B cell (primary cell): ENCODE results near the gene MRAP2. TPM values are rescaled to one million over a fixed set of nuclear protein-coding genes. Genes with fewer than 3 reads are reported as not detected.
"Not testable (repeated sequence)": the region's sequence is repeated elsewhere in the genome, so short reads cannot be mapped to it uniquely, and the experiment has no call there.

ENCODE experiments used
- ATAC-seq: fragments of 200-7000 bp; cut with Tn5 transposase; one replicate; pipeline ENCODE4 v1.10.0; 2021; ENCODE audit warnings: low read depth, mild to moderate bottlenecking, moderate number of reproducible peaks, moderate library complexity
- CTCF ChIA-PET: fragments of 350-600 bp; sonication (Branson Sonifier 250); formaldehyde crosslinking; loops from one replicate; lab custom pipeline; 2021; ENCODE audit warnings: antibody characterized with exemption, inconsistent platforms; lab: Charles Lee
- POLR2A ChIA-PET: fragments of 350-600 bp; sonication (Branson Sonifier 250); formaldehyde crosslinking; loops from one replicate; lab custom pipeline; 2021; ENCODE audit warnings: antibody characterized with exemption; lab: Charles Lee
- DNase-seq: peaks from one replicate; pipeline ENCODE4 v3.0.0; 2013
- H2AFZ ChIP-seq: 2 replicates; pipeline ENCODE4 v1.6.1; 2012; ENCODE audit warnings: mild to moderate bottlenecking, low read depth, low read length; ENCODE audit not compliant: insufficient read depth, poor library complexity, severe bottlenecking
- H3K27ac ChIP-seq, 2 donors: 1 replicate in 1 of 2; 2 replicates in 1 of 2; pipeline ENCODE4 v1.5.1; 2012 to 2013; ENCODE audit warnings: low read length in 2 of 2, mild to moderate bottlenecking in 2 of 2, moderate library complexity in 1 of 2
- H3K27me3 ChIP-seq, 4 experiments: fragments of 200-600 bp in 1 of 4; sonication (generic) in 1 of 4; replicated peaks in 1 of 4; 1 replicate in 2 of 4; 2 replicates in 2 of 4; pipeline versions ENCODE4 v1.6.1 to v1.7.0; 2013 to 2016; ENCODE audit warnings: low read length in 3 of 4, mild to moderate bottlenecking in 2 of 4, mixed read lengths in 1 of 4, moderate library complexity in 1 of 4; ENCODE audit not compliant: insufficient read depth in 4 of 4, control insufficient read depth in 3 of 4; ENCODE audit errors: control extremely low read depth in 1 of 4
- H3K36me3 ChIP-seq, 2 experiments: replicated peaks in 1 of 2; 1 replicate in 1 of 2; 2 replicates in 1 of 2; pipeline versions ENCODE4 v1.6.1 to v1.7.1; 2013; ENCODE audit warnings: low read length in 1 of 2; ENCODE audit not compliant: insufficient read depth in 2 of 2, control insufficient read depth in 1 of 2; ENCODE audit errors: control extremely low read depth in 1 of 2, extremely low read depth in 1 of 2
- H3K4me1 ChIP-seq, 2 donors: fragments of 200-600 bp in 1 of 2; sonication (generic) in 1 of 2; 1 replicate in 1 of 2; 2 replicates in 1 of 2; pipeline versions ENCODE4 v1.5.1 to v1.6.1; 2013 to 2017; ENCODE audit warnings: low read length in 2 of 2; ENCODE audit not compliant: control insufficient read depth in 2 of 2, insufficient read depth in 2 of 2
- H3K4me2 ChIP-seq: replicated peaks from 2 replicates; pipeline ENCODE3; 2012; ENCODE audit warnings: mild to moderate bottlenecking, low read depth, low read length; ENCODE audit not compliant: poor library complexity, severe bottlenecking
- H3K4me3 ChIP-seq, 5 experiments: fragments of 200-600 bp in 1 of 5; sonication (generic) in 1 of 5; 1 replicate in 3 of 5; 2 replicates in 2 of 5; pipeline versions ENCODE4 v1.5.1 to v1.7.0; 2011 to 2016; ENCODE audit warnings: low read length in 4 of 5, mild to moderate bottlenecking in 4 of 5, low read depth in 2 of 5, control low read depth in 1 of 5, moderate library complexity in 1 of 5; ENCODE audit not compliant: insufficient read depth in 1 of 5; ENCODE audit errors: control extremely low read depth in 1 of 5, extremely low read depth in 1 of 5
- H3K79me2 ChIP-seq: fragments of 200-600 bp; sonication (generic); one replicate; pipeline ENCODE4 v1.6.0; 2016; ENCODE audit warnings: low read length; ENCODE audit not compliant: control insufficient read depth, insufficient read depth
- H3K9ac ChIP-seq: fragments of 200-600 bp; sonication (generic); 2 replicates; pipeline ENCODE4 v1.6.1; 2017; ENCODE audit warnings: mild to moderate bottlenecking, low read length, moderate library complexity
- H3K9me3 ChIP-seq, 3 donors: one replicate each; pipeline versions ENCODE4 v1.6.1 to v1.7.1; 2013; ENCODE audit warnings: low read length in 2 of 3; ENCODE audit not compliant: control insufficient read depth in 2 of 3, insufficient read depth in 1 of 3; ENCODE audit errors: control extremely low read depth in 1 of 3
- H4K20me1 ChIP-seq: 2 replicates; pipeline ENCODE4 v1.6.0; 2012; ENCODE audit warnings: mild to moderate bottlenecking, low read length; ENCODE audit not compliant: insufficient read depth, control insufficient read depth, poor library complexity, severe bottlenecking
- H3K27ac Mint-ChIP-seq: one replicate; pipeline ENCODE4 v1.8.0; 2021; ENCODE audit warnings: mixed read lengths
- H3K27me3 Mint-ChIP-seq: one replicate; pipeline ENCODE4 v1.8.0; 2021; ENCODE audit warnings: mixed read lengths
- H3K4me1 Mint-ChIP-seq: one replicate; pipeline ENCODE4 v1.8.0; 2021; ENCODE audit warnings: mixed read lengths
- H3K4me3 Mint-ChIP-seq: one replicate; pipeline ENCODE4 v1.8.0; 2021; ENCODE audit warnings: mixed read lengths
- H3K9me3 Mint-ChIP-seq: one replicate; pipeline ENCODE4 v1.8.0; 2022; ENCODE audit warnings: mixed read lengths; ENCODE audit not compliant: insufficient read depth
- EZH2 ChIP-seq: IDR thresholded peaks from 2 replicates; pipeline ENCODE4 v1.6.1; 2012; ENCODE audit warnings: borderline replicate concordance, low read depth, mild to moderate bottlenecking, moderate library complexity, low read length; ENCODE audit not compliant: insufficient read depth, poor library complexity, severe bottlenecking
- WGBS: methylation state at CpG from one replicate; pipeline ENCODE4 v1.1.5; 2013; ENCODE audit warnings: missing lambda C conversion rate; ENCODE audit not compliant: insufficient coverage; 5-methylcytosine and 5-hydroxymethylcytosine counted together
- intact Hi-C: fragments of 100-400 bp; cut with micrococcal nuclease; formaldehyde crosslinking; loops from one replicate; pipeline ENCODE4 v1.10.0; 2022
- polyA plus RNA-seq: library from polyadenylated mRNA; depleted of rRNA; stranded (reverse); fragments of >200 nt; gene quantifications from 2 replicates; pipeline ENCODE4 v1.2.3, GENCODE V29; 2012
- total RNA-seq, 2 donors: library from RNA; stranded (reverse); fragments of 120-200 nt in 1 of 2; gene quantifications; 1 replicate in 1 of 2; 2 replicates in 1 of 2; pipeline versions ENCODE4 v1.2.3 to v1.2.4, GENCODE V29; 2013 to 2022

The MRAP2 gene
- total and polyA plus RNA-seq, 2 donors (not counting 1 experiment from before 2014, with no cell fraction given) = not detected

DNA sequence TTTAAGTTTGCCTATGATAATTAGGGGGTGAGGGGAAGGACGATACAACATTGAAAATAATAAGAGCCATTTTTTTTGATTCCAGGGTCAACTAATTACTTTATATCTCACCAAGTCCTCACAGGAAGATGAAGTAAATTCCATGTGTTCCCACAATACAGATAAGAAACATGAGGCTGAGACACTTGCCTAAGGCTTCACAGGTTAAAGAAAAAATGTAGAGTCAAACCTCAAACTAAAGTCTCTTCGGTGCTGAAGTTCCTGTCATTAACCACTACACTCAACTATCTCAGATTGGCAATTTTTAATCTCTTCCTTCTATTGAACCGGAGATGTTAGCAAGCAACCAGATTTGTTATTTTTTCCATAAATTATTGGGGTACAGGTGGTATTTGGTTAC is 33.0 kb downstream of the MRAP2 start:
- Histone ChIP-seq H3K4me3 (no peak overlapping the region), H3K27me3 (no peaks in the 10 kb centered on the region), H3K9me3 (peaks cover 0 to 3% (median 0%) of the 10 kb centered on the region in 3 donors), H3K4me1 (no peaks in the 10 kb centered on the region), H3K79me2 (no peaks in the 10 kb centered on the region), H3K4me2 (no peak overlapping the region), H3K36me3 (no peaks in the 10 kb centered on the region), H3K9ac (no peak overlapping the region), H3K27ac (no peak overlapping the region), H4K20me1 (no peaks in the 10 kb centered on the region), H2AFZ (no peak overlapping the region)
- intact Hi-C loops = no loop called here
- Mint-ChIP-seq H3K27ac (no peak overlapping the region), H3K4me1 (no peaks in the 10 kb centered on the region), H3K9me3 (peaks cover 2% of the 10 kb centered on the region), H3K27me3 (peaks cover 3% of the 10 kb centered on the region), H3K4me3 (no peak overlapping the region)
- no peak for TF ChIP-seq EZH2
- CTCF ChIA-PET = no interaction called here
- POLR2A ChIA-PET = no interaction called here
- no peak for ATAC-seq
- WGBS = no CpG with 5 or more reads among the region's 3 CpGs
- DNase-seq = no peak

DNA sequence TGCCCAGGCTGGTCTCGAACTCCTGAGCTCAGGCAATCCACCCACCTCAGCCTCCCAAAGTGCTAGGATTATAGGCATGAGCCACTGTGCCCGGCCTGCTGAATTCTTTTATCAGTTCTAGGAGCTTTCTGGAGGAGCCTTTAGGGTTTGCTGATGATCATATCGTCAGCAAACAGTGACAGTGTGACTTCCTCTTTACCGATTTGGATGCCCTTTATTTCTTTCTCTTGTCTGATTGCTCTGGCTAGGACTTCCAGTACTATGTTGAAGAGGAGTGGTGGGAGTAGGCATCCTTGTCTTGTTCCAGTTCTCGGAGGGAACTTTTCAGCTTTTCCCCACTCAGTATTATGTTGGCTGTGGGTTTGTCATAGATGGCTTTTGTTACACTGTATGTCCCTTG is 35.3 kb downstream of the MRAP2 start:
- H3K4me2 ChIP-seq, DNase-seq, H3K4me1 Mint-ChIP-seq, H3K79me2 ChIP-seq, H3K27me3 ChIP-seq, H4K20me1 ChIP-seq, intact Hi-C loops, H3K4me3 Mint-ChIP-seq, H3K4me1 ChIP-seq, CTCF ChIA-PET, H2AFZ ChIP-seq, H3K27ac ChIP-seq, H3K9me3 Mint-ChIP-seq, H3K4me3 ChIP-seq, H3K27ac Mint-ChIP-seq, H3K9ac ChIP-seq, H3K9me3 ChIP-seq, H3K36me3 ChIP-seq, POLR2A ChIA-PET, ATAC-seq: not testable (repeated sequence)
- no CpG with 5 or more reads among the region's 5 CpGs for WGBS
- peaks cover 11% of the 10 kb centered on the region for H3K27me3 Mint-ChIP-seq
